GM12878 (cell line): ENCODE measurements around the gene PANK1.

Experiments
- CTCF ChIP-seq, 3 experiments: IDR thresholded peaks in 2 of 3; conservative IDR thresholded peaks in 1 of 3; 2 replicates each; pipeline ENCODE4 v1.5.1; 2011; ENCODE audit warnings: low read depth in 3 of 3, low read length in 3 of 3, mild to moderate bottlenecking in 3 of 3, control low read depth in 2 of 3, moderate library complexity in 2 of 3, inconsistent platforms in 1 of 3, mixed read lengths in 1 of 3; ENCODE audit not compliant: control insufficient read depth in 2 of 3, insufficient read depth in 1 of 3; ENCODE audit errors: extremely low read depth in 1 of 3
- FOS ChIP-seq: IDR thresholded peaks from 3 replicates; pipeline ENCODE4 v1.6.1; 2011; ENCODE audit warnings: borderline replicate concordance; ENCODE audit not compliant: insufficient read length; ENCODE audit errors: extremely low read depth
- HSF1 ChIP-seq: fragments of 150-350 bp; IDR thresholded peaks from 2 replicates; pipeline ENCODE4 v1.6.1; 2014; ENCODE audit warnings: mild to moderate bottlenecking, low read depth, low read length
- KDM1A ChIP-seq: fragments of 200-600 bp; sonication (generic); IDR thresholded peaks from 2 replicates; pipeline ENCODE4 v1.6.1; 2016; ENCODE audit warnings: borderline replicate concordance
- POLR2AphosphoS5 ChIP-seq: IDR thresholded peaks from 2 replicates; pipeline ENCODE4 v1.6.1; 2011; ENCODE audit warnings: mild to moderate bottlenecking, low read length, inconsistent platforms
- SP1 ChIP-seq: IDR thresholded peaks from one replicate; pipeline ENCODE4 v1.6.1; 2011; ENCODE audit warnings: low read depth, low read length
- TARDBP ChIP-seq: IDR thresholded peaks from 2 replicates; pipeline ENCODE4 v1.6.1; 2016; ENCODE audit warnings: borderline replicate concordance
- ZNF274 ChIP-seq: IDR thresholded peaks from one replicate; pipeline ENCODE4 v1.8.0; 2011; ENCODE audit not compliant: insufficient read length, insufficient read depth

GRCh38 chr10:89615824-89616223 is 29.2 kb downstream of the PANK1 start:
- TF ChIP-seq POLR2AphosphoS5 (no peak), HSF1 (no peak), CTCF (IDR thresholded peaks at IDR 0.05 in 2 of 3, conservative IDR thresholded peaks at IDR 0.05 in 1 of 3; ENCODE audit: control insufficient read depth in 2 of 3, extremely low read depth in 1 of 3, insufficient read depth in 1 of 3, low read depth in 3 of 3, low read length in 3 of 3) (no peak), FOS (no peak), TARDBP (no peak), SP1 (no peak), KDM1A (no peak), ZNF274 (no peak)
